Muscle layer of colon (tissue), 2 donors: ENCODE results near the gene SULF2.

ENCODE experiments used
- H3K27ac ChIP-seq: one replicate; pipeline ENCODE4 v1.7.0; 2013; ENCODE audit warnings: low read depth, mild to moderate bottlenecking, low read length, moderate library complexity
- H3K27me3 ChIP-seq, 2 donors: one replicate each; pipeline ENCODE4 v1.7.0; 2013; ENCODE audit warnings: low read length in 2 of 2, mild to moderate bottlenecking in 2 of 2; ENCODE audit not compliant: insufficient read depth in 2 of 2, control insufficient read depth in 1 of 2
- H3K36me3 ChIP-seq: one replicate; pipeline ENCODE4 v1.7.0; 2013; ENCODE audit warnings: mild to moderate bottlenecking, low read length; ENCODE audit not compliant: insufficient read depth
- H3K4me1 ChIP-seq: one replicate; pipeline ENCODE4 v1.7.0; 2013; ENCODE audit warnings: mild to moderate bottlenecking, low read length; ENCODE audit not compliant: insufficient read depth
- H3K4me3 ChIP-seq, 2 donors: one replicate each; pipeline ENCODE4 v1.7.0; 2013; ENCODE audit warnings: low read length in 2 of 2, low read depth in 1 of 2, mild to moderate bottlenecking in 1 of 2, moderate library complexity in 1 of 2
- H3K9ac ChIP-seq: one replicate; pipeline ENCODE4 v1.7.0; 2013; ENCODE audit warnings: low read length
- H3K9me3 ChIP-seq: one replicate; pipeline ENCODE4 v1.7.0; 2013; ENCODE audit warnings: mild to moderate bottlenecking, low read length
- donor health status: abdominal sarcoma.
- donor health status: Adenocarcinoma of cecum.

The SULF2 gene

DNA sequence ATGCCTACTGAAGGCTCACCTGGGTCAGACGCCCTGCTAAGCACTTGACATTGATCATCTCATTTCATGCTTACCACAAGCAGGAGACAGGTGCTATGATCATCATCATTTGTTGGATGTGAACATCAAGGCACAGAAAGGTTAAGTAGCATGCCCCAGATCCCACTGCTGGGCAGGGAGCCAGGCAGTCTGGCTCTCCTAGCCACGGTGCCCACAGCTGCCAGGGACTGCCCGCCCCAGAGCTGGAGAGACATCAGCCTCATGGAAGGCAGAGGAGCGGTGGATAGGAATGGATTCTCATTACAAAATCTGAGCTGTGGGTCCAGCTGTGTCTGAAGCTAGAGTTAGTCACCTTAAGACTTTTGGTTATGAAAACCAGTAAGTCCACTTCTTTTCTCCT lies 3.6 kb downstream of the SULF2 start:
- Histone ChIP-seq H3K9me3 (no peaks in the 10 kb centered on the region), H3K9ac (no peak overlapping the region), H3K4me3 (no peak overlapping the region), H3K4me1 (peaks cover 15% of the 10 kb centered on the region), H3K36me3 (no peaks in the 10 kb centered on the region), H3K27me3 (no peaks in the 10 kb centered on the region), H3K27ac (no peak overlapping the region)

- Histone ChIP-seq H3K4me3 (no peak overlapping the region), H3K36me3 (no peaks in the 10 kb centered on the region), H3K4me1 (peaks cover 15% of the 10 kb centered on the region), H3K9me3 (no peaks in the 10 kb centered on the region), H3K27ac (no peak overlapping the region), H3K27me3 (no peaks in the 10 kb centered on the region), H3K9ac (no peak overlapping the region)
Observed at GRCh38 chr20:47780720-47781389, 4.4 kb downstream of the SULF2 start.

GRCh38 chr20:47778398-47779354 lies 6.6 kb downstream of the SULF2 start:
- Histone ChIP-seq H3K4me3 (no peak overlapping the region), H3K9me3 (no peaks in the 10 kb centered on the region), H3K36me3 (no peaks in the 10 kb centered on the region), H3K4me1 (peaks cover 13% of the 10 kb centered on the region), H3K27me3 (no peaks in the 10 kb centered on the region), H3K9ac (no peak overlapping the region), H3K27ac (no peak overlapping the region)

- H3K9ac ChIP-seq, result no peak overlapping the region
- no peaks in the 10 kb centered on the region for H3K27me3 ChIP-seq
- no peaks in the 10 kb centered on the region for H3K9me3 ChIP-seq
- H3K4me3 ChIP-seq, result no peak overlapping the region
- peaks cover 23% of the 10 kb centered on the region for H3K4me1 ChIP-seq
- H3K27ac ChIP-seq, result no peak overlapping the region
- no peaks in the 10 kb centered on the region for H3K36me3 ChIP-seq
Observed at GRCh38 chr20:47777220-47777619, 8.1 kb downstream of the SULF2 start.

- no peaks in the 10 kb centered on the region for H3K9me3 ChIP-seq
- no peaks in the 10 kb centered on the region for H3K36me3 ChIP-seq
- no peak overlapping the region for H3K27ac ChIP-seq
- H3K27me3 ChIP-seq, result no peaks in the 10 kb centered on the region
- H3K4me1 ChIP-seq, result peaks cover 23% of the 10 kb centered on the region
- H3K4me3 ChIP-seq, result no peak overlapping the region
- H3K9ac ChIP-seq, result no peak overlapping the region
Observed at GRCh38 chr20:47776639-47777038, 8.6 kb downstream of the SULF2 start.

GRCh38 chr20:47775841-47776240 lies 9.4 kb downstream of the SULF2 start:
- H3K9me3 ChIP-seq, result no peaks in the 10 kb centered on the region
- no peak overlapping the region for H3K9ac ChIP-seq
- peaks cover 23% of the 10 kb centered on the region for H3K4me1 ChIP-seq
- H3K27me3 ChIP-seq, result no peaks in the 10 kb centered on the region
- H3K36me3 ChIP-seq, result no peaks in the 10 kb centered on the region
- no peak overlapping the region for H3K4me3 ChIP-seq
- H3K27ac ChIP-seq, result no peak overlapping the region

- Histone ChIP-seq H3K9me3 (no peaks in the 10 kb centered on the region), H3K36me3 (no peaks in the 10 kb centered on the region), H3K27ac (no peak overlapping the region), H3K27me3 (no peaks in the 10 kb centered on the region), H3K4me3 (no peak overlapping the region), H3K9ac (no peak overlapping the region), H3K4me1 (peaks cover 23% of the 10 kb centered on the region)
Observed at GRCh38 chr20:47775039-47775438, 10.2 kb downstream of the SULF2 start.

DNA sequence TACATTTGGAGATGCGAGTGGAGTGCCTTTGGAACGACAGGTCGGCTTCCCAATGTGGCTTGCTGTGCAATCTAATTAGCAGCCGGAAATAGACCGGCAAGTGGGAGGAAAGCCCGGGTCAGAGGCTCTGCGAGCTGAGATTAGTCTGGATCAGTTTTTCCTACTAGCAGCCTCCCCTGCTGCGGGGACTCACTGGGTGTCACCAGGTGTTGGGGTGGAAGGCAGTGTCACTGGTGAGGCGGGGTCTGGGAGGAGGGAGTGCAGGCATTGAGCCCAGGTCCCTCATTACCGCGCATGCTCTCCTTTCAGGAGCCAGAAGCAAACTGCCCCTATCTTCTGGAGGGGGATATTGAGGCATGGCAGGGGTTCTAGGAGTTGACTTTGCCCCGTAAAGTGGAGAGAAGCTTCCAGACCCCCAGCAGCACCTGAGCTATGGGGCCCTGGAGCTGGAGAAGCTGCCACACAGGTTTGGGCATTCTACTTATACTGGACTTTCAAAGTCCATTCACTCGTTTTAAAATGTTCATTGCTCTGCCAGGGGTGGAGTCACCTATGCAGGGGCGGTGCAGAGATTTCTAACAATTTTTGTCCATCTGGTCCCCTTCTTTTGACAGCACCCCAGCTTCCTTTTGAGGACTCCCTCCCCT lies 11.0 kb downstream of the SULF2 start:
- H3K9ac ChIP-seq, result no peak overlapping the region
- H3K4me3 ChIP-seq, result no peak overlapping the region
- no peaks in the 10 kb centered on the region for H3K9me3 ChIP-seq
- H3K4me1 ChIP-seq, result peaks cover 23% of the 10 kb centered on the region
- no peaks in the 10 kb centered on the region for H3K27me3 ChIP-seq
- no peaks in the 10 kb centered on the region for H3K36me3 ChIP-seq
- no peak overlapping the region for H3K27ac ChIP-seq

- no peak overlapping the region for H3K4me3 ChIP-seq
- no peak overlapping the region for H3K27ac ChIP-seq
- H3K9ac ChIP-seq, result no peak overlapping the region
- H3K9me3 ChIP-seq, result no peaks in the 10 kb centered on the region
- H3K4me1 ChIP-seq, result peaks cover 18% of the 10 kb centered on the region
- H3K36me3 ChIP-seq, result no peaks in the 10 kb centered on the region
- H3K27me3 ChIP-seq, result no peaks in the 10 kb centered on the region
Observed at GRCh38 chr20:47773371-47773786, 11.9 kb downstream of the SULF2 start.

- Histone ChIP-seq H3K4me1 (peaks cover 16% of the 10 kb centered on the region), H3K36me3 (no peaks in the 10 kb centered on the region), H3K9ac (no peak overlapping the region), H3K4me3 (no peak overlapping the region), H3K27me3 (no peaks in the 10 kb centered on the region), H3K9me3 (no peaks in the 10 kb centered on the region), H3K27ac (no peak overlapping the region)
Observed at GRCh38 chr20:47770935-47771334, 14.3 kb downstream of the SULF2 start.

- no peaks in the 10 kb centered on the region for H3K27me3 ChIP-seq
- no peak overlapping the region for H3K27ac ChIP-seq
- no peaks in the 10 kb centered on the region for H3K36me3 ChIP-seq
- no peak overlapping the region for H3K9ac ChIP-seq
- H3K4me3 ChIP-seq, result no peak overlapping the region
- peaks cover 5% of the 10 kb centered on the region for H3K4me1 ChIP-seq
- H3K9me3 ChIP-seq, result no peaks in the 10 kb centered on the region
Observed at GRCh38 chr20:47768016-47768824, 17.1 kb downstream of the SULF2 start.
